Astrocyte of the spinal cord (primary cell): ENCODE results near the gene PPIL1.

Source experiments
- DNase-seq: peaks from one replicate; pipeline ENCODE4 v3.0.0; 2011; ENCODE audit warnings: low read depth, low spot score
- H3K4me3 ChIP-seq: 2 replicates; pipeline ENCODE4 v1.5.1; 2011; ENCODE audit warnings: low read depth, mild to moderate bottlenecking, low read length, moderate library complexity
- CTCF ChIP-seq: IDR thresholded peaks from 2 replicates; pipeline ENCODE4 v1.5.1; 2012; ENCODE audit warnings: low read depth, mild to moderate bottlenecking, low read length, inconsistent platforms
- in situ Hi-C: cut with HindIII; loops from 2 replicates; pipeline ENCODE4 v1.10.0; 2017; ENCODE audit warnings: low sequenced_read_pairs

PPIL1 gene

GRCh38 chr6:36844232-36845170, 30.1 kb downstream of the PPIL1 start:
- in situ Hi-C loops: no loop called here
- no peak for DNase-seq
- TF ChIP-seq CTCF: no peak
- no peak overlapping the region for H3K4me3 ChIP-seq

GRCh38 chr6:36843170-36843569, 31.4 kb downstream of the PPIL1 start:
- in situ Hi-C loops: no loop called here
- TF ChIP-seq CTCF: no peak
- DNase-seq: no peak
- H3K4me3 ChIP-seq: no peak overlapping the region

GRCh38 chr6:36841756-36842155, 32.8 kb downstream of the PPIL1 start:
- DNase-seq: no peak
- H3K4me3 ChIP-seq: no peak overlapping the region
- TF ChIP-seq CTCF: no peak
- in situ Hi-C loops: no loop called here

GRCh38 chr6:36840432-36841403, 33.9 kb downstream of the PPIL1 start:
- DNase-seq: no peak
- TF ChIP-seq CTCF: no peak
- in situ Hi-C loops: no loop called here
- H3K4me3 ChIP-seq: no peak overlapping the region

GRCh38 chr6:36839749-36840431, 34.7 kb downstream of the PPIL1 start:
- H3K4me3 ChIP-seq: peak overlapping the region; percentile 33
- TF ChIP-seq CTCF: peak; percentile 14
- DNase-seq: no peak
- in situ Hi-C loops: no loop called here
